GM23338 (cell line): ENCODE results near the gene EYA4. TPM values are rescaled to one million over a fixed set of nuclear protein-coding genes. Genes with fewer than 3 reads are reported as not detected.

Source experiments
- ATAC-seq: fragments of 200-7000 bp; cut with Tn5 transposase; 3 replicates; pipeline ENCODE4 v1.9.1; 2020
- DNase-seq: peaks from one replicate; pipeline ENCODE4 v3.0.0-alpha.2; 2015; ENCODE audit warnings: low spot score
- H2AFZ ChIP-seq: fragments of 200-600 bp; sonication (generic); 2 replicates; pipeline ENCODE4 v1.8.0; 2016; ENCODE audit warnings: antibody characterized with exemption, mild to moderate bottlenecking, moderate library complexity
- H3F3A ChIP-seq: fragments of 200-600 bp; sonication (generic); replicated peaks from 2 replicates; pipeline ENCODE4 v1.8.0; 2017; ENCODE audit warnings: antibody characterized with exemption, mixed run types, low read depth
- H3K27ac ChIP-seq: fragments of 200-600 bp; sonication (generic); 2 replicates; pipeline ENCODE4 v1.6.1; 2016; ENCODE audit warnings: low read depth
- H3K27me3 ChIP-seq: fragments of 200-600 bp; sonication (generic); 2 replicates; pipeline ENCODE4 v1.8.0; 2016; ENCODE audit warnings: mild to moderate bottlenecking, mixed run types, moderate library complexity; ENCODE audit not compliant: insufficient read depth
- H3K36me3 ChIP-seq: fragments of 200-600 bp; sonication (generic); 2 replicates; pipeline ENCODE4 v1.8.0; 2016; ENCODE audit warnings: mild to moderate bottlenecking; ENCODE audit not compliant: insufficient read depth
- H3K4me1 ChIP-seq: fragments of 200-600 bp; sonication (generic); 2 replicates; pipeline ENCODE4 v1.8.0; 2016; ENCODE audit warnings: mild to moderate bottlenecking, moderate library complexity; ENCODE audit not compliant: insufficient read depth
- H3K4me2 ChIP-seq: fragments of 200-600 bp; sonication (generic); 2 replicates; pipeline ENCODE4 v1.7.1; 2017; ENCODE audit warnings: mixed run types
- H3K4me3 ChIP-seq: fragments of 200-600 bp; sonication (generic); 2 replicates; pipeline ENCODE4 v1.6.1; 2016; ENCODE audit warnings: mixed run types
- H3K79me2 ChIP-seq: fragments of 200-600 bp; sonication (generic); replicated peaks from 2 replicates; pipeline ENCODE4 v1.8.0; 2017; ENCODE audit warnings: mild to moderate bottlenecking; ENCODE audit not compliant: insufficient read depth
- H3K9me2 ChIP-seq: fragments of 200-600 bp; sonication (generic); 2 replicates; pipeline ENCODE4 v1.8.0; 2017; ENCODE audit not compliant: insufficient read depth
- H4K20me1 ChIP-seq: fragments of 200-600 bp; sonication (generic); replicated peaks from 2 replicates; pipeline ENCODE4 v1.8.0; 2017; ENCODE audit warnings: mild to moderate bottlenecking; ENCODE audit not compliant: insufficient read depth
- H3K27ac Mint-ChIP-seq: 2 replicates; pipeline ENCODE4 v1.8.0; 2020; ENCODE audit warnings: inconsistent platforms, mild to moderate bottlenecking, moderate library complexity, mixed read lengths
- H3K27me3 Mint-ChIP-seq: 3 replicates; pipeline ENCODE4 v1.8.0; 2022; ENCODE audit warnings: low read depth, mild to moderate bottlenecking, moderate library complexity, mixed read lengths, inconsistent platforms; ENCODE audit not compliant: insufficient read depth, poor library complexity
- H3K36me3 Mint-ChIP-seq: 3 replicates; pipeline ENCODE4 v1.8.0; 2021; ENCODE audit warnings: low read depth, mild to moderate bottlenecking, inconsistent platforms, moderate library complexity, mixed read lengths
- H3K4me1 Mint-ChIP-seq: 3 replicates; pipeline ENCODE4 v1.8.0; 2020; ENCODE audit warnings: mild to moderate bottlenecking, inconsistent platforms, mixed read lengths
- H3K4me3 Mint-ChIP-seq: 3 replicates; pipeline ENCODE4 v1.8.0; 2021; ENCODE audit warnings: moderate library complexity, mild to moderate bottlenecking, inconsistent platforms, mixed read lengths
- H3K9me3 Mint-ChIP-seq: 3 replicates; pipeline ENCODE4 v1.8.0; 2020; ENCODE audit warnings: moderate library complexity, mild to moderate bottlenecking, inconsistent platforms, mixed read lengths
- CREB1 ChIP-seq: fragments of 250-450 bp; sonication (Bioruptor Pico); IDR thresholded peaks from 2 replicates; pipeline ENCODE4 v1.5.0; 2020; ENCODE audit warnings: low read depth, mild to moderate bottlenecking, moderate library complexity
- CTCF ChIP-seq, 2 experiments: fragments of 200-600 bp in 1 of 2; sonication (generic) in 1 of 2; conservative IDR thresholded peaks; 2 replicates each; pipeline versions ENCODE4 v1.5.1 to v1.6.1; 2016 to 2017; ENCODE audit warnings: antibody characterized with exemption in 2 of 2, low read depth in 2 of 2, mild to moderate bottlenecking in 2 of 2, moderate library complexity in 1 of 2
- ETS1 ChIP-seq: IDR thresholded peaks from 2 replicates; pipeline ENCODE4 v1.6.1; 2016; ENCODE audit warnings: antibody characterized with exemption
- EZH2 ChIP-seq: fragments of 200-600 bp; sonication (generic); IDR thresholded peaks from one replicate; pipeline ENCODE4 v1.8.0; 2017; ENCODE audit warnings: antibody characterized with exemption, mild to moderate bottlenecking, low read depth; ENCODE audit not compliant: unreplicated experiment
- EZH2phosphoT487 ChIP-seq: fragments of 200-600 bp; sonication (generic); IDR thresholded peaks from one replicate; pipeline ENCODE4 v1.8.1; 2018; ENCODE audit warnings: antibody characterized with exemption; ENCODE audit not compliant: unreplicated experiment
- JUNB ChIP-seq: IDR thresholded peaks from one replicate; pipeline ENCODE4 v1.6.1; 2016; ENCODE audit warnings: antibody characterized with exemption; ENCODE audit not compliant: unreplicated experiment
- NANOG ChIP-seq: IDR thresholded peaks from 2 replicates; pipeline ENCODE4 v1.6.1; 2016; ENCODE audit warnings: antibody characterized with exemption, borderline replicate concordance
- POLR2AphosphoS5 ChIP-seq: IDR thresholded peaks from 2 replicates; pipeline ENCODE4 v1.6.1; 2016; ENCODE audit warnings: antibody characterized with exemption, low read depth
- STAT1 ChIP-seq: IDR thresholded peaks from one replicate; pipeline ENCODE4 v1.6.1; 2016; ENCODE audit warnings: antibody characterized with exemption; ENCODE audit not compliant: unreplicated experiment
- ZNF114 ChIP-seq: fragments of 250-450 bp; sonication (Bioruptor Pico); IDR thresholded peaks from 2 replicates; pipeline ENCODE4 v1.5.0; 2020; ENCODE audit warnings: mild to moderate bottlenecking, moderate library complexity
- ZNF331 ChIP-seq: fragments of 250-450 bp; sonication (Bioruptor Pico); IDR thresholded peaks from 2 replicates; pipeline ENCODE4 v1.5.0; 2020; ENCODE audit warnings: low read depth, mild to moderate bottlenecking, moderate library complexity
- ZNF462 ChIP-seq: fragments of 250-450 bp; sonication (Bioruptor Pico); IDR thresholded peaks from 2 replicates; pipeline ENCODE4 v1.5.0; 2020; ENCODE audit warnings: mild to moderate bottlenecking, moderate library complexity
- polyA plus RNA-seq: library from polyadenylated mRNA; unstranded; fragments of >200 nt; fragmentation: Nextera tagmentation; extraction: Ambion mirVana; gene quantifications from 2 replicates; pipeline ENCODE4 v1.2.1, GENCODE V29; 2016
- total RNA-seq: library from RNA; depleted of rRNA; stranded (reverse); fragments of >200 nt; shearing (Covaris generic); gene quantifications from 2 replicates; pipeline ENCODE4 v1.2.3, GENCODE V29; 2014
- TF ChIP-seq, protein P1 (sequence below): IDR thresholded peaks from one replicate; pipeline ENCODE4 v1.6.1; 2018; ENCODE audit warnings: antibody characterized with exemption; ENCODE audit not compliant: unreplicated experiment

The EYA4 gene
- total and polyA plus RNA-seq, 2 experiments from 2014 or later: 0.05 to 0.21 TPM

- H3K27ac ChIP-seq: no peak overlapping the region
- Mint-ChIP-seq H3K27me3 (peaks cover 2% of the 10 kb centered on the region), H3K4me3 (no peak overlapping the region), H3K36me3 (no peaks in the 10 kb centered on the region), H3K9me3 (no peaks in the 10 kb centered on the region), H3K27ac (no peak overlapping the region), H3K4me1 (no peaks in the 10 kb centered on the region)
- ATAC-seq: no peak
- no peak for DNase-seq
- no peaks in the 10 kb centered on the region for H3K36me3 ChIP-seq
- no peaks in the 10 kb centered on the region for H3K27me3 ChIP-seq
- no peak overlapping the region for H3K4me2 ChIP-seq
- no peaks in the 10 kb centered on the region for H4K20me1 ChIP-seq
- no peaks in the 10 kb centered on the region for H3K4me1 ChIP-seq
- no peaks in the 10 kb centered on the region for H3K9me2 ChIP-seq
- no peak overlapping the region for H3K4me3 ChIP-seq
- no peaks in the 10 kb centered on the region for H3F3A ChIP-seq
- H3K79me2 ChIP-seq: no peaks in the 10 kb centered on the region
- TF ChIP-seq POLR2AphosphoS5 (no peak), JUNB (no peak), CREB1 (no peak), NANOG (no peak), ZNF331 (CRISPR knock-in tag) (no peak), STAT1 (no peak), EZH2phosphoT487 (no peak), ZNF114 (CRISPR knock-in tag) (no peak), ETS1 (no peak), EZH2 (no peak), CTCF (conservative IDR thresholded peaks at IDR 0.05; ENCODE audit: low read depth in 2 of 2) (no peak), ZNF462 (no peak)
- TF ChIP-seq, protein P1, sequence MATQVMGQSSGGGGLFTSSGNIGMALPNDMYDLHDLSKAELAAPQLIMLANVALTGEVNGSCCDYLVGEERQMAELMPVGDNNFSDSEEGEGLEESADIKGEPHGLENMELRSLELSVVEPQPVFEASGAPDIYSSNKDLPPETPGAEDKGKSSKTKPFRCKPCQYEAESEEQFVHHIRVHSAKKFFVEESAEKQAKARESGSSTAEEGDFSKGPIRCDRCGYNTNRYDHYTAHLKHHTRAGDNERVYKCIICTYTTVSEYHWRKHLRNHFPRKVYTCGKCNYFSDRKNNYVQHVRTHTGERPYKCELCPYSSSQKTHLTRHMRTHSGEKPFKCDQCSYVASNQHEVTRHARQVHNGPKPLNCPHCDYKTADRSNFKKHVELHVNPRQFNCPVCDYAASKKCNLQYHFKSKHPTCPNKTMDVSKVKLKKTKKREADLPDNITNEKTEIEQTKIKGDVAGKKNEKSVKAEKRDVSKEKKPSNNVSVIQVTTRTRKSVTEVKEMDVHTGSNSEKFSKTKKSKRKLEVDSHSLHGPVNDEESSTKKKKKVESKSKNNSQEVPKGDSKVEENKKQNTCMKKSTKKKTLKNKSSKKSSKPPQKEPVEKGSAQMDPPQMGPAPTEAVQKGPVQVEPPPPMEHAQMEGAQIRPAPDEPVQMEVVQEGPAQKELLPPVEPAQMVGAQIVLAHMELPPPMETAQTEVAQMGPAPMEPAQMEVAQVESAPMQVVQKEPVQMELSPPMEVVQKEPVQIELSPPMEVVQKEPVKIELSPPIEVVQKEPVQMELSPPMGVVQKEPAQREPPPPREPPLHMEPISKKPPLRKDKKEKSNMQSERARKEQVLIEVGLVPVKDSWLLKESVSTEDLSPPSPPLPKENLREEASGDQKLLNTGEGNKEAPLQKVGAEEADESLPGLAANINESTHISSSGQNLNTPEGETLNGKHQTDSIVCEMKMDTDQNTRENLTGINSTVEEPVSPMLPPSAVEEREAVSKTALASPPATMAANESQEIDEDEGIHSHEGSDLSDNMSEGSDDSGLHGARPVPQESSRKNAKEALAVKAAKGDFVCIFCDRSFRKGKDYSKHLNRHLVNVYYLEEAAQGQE: no peak
- no peak overlapping the region for H2AFZ ChIP-seq
These were observed 200.3 kb downstream of the EYA4 start for GRCh38 chr6:133441491-133441890.
